K562 (cell line): Measurements from ENCODE around the gene SGPP1.

Experiments used
- FOSL1 ChIP-seq: fragments of 200-800 bp; sonication (Bioruptor generic); conservative IDR thresholded peaks from 2 replicates; pipeline ENCODE4 v1.6.1; 2016; ENCODE audit warnings: missing genetic modification characterization, missing compliant biosample characterization
- ZFP36 ChIP-seq: fragments of 150-350 bp; IDR thresholded peaks from 2 replicates; pipeline ENCODE4 v1.6.1; 2018; ENCODE audit warnings: low read length, low read depth; ENCODE audit not compliant: partially characterized antibody

GRCh38 chr14:63759456-63759855, 31.6 kb upstream of the SGPP1 start:
- TF ChIP-seq ZFP36 (no peak), FOSL1 (tag) (no peak)
